H1 (cell line): Measurements from ENCODE around the gene TRIM6. TPM values are rescaled to one million over a fixed set of nuclear protein-coding genes. Genes with fewer than 3 reads are reported as not detected.

Experiments used
- CEBPB ChIP-seq: IDR thresholded peaks from 2 replicates; pipeline ENCODE4 v1.6.1; 2012; ENCODE audit warnings: low read depth, low read length
- CHD2 ChIP-seq: IDR thresholded peaks from 2 replicates; pipeline ENCODE4 v1.6.1; 2012; ENCODE audit warnings: low read length, improper control_type of control experiment
- JUN ChIP-seq: IDR thresholded peaks from 2 replicates; pipeline ENCODE4 v1.6.1; 2011; ENCODE audit warnings: low read depth, mild to moderate bottlenecking, improper control_type of control experiment, low read length
- SIX5 ChIP-seq: IDR thresholded peaks from 2 replicates; pipeline ENCODE4 v1.6.1; 2011; ENCODE audit warnings: mild to moderate bottlenecking, low read depth, low read length
- SP2 ChIP-seq: IDR thresholded peaks from 2 replicates; pipeline ENCODE4 v1.6.1; 2012; ENCODE audit warnings: mild to moderate bottlenecking, low read length, inconsistent platforms
- polyA plus RNA-seq, 7 experiments: library from polyadenylated mRNA; depleted of rRNA in 3 of 7; stranded (reverse) in 5 of 7; unstranded in 2 of 7; fragments of >200 nt in 5 of 7; fragments of 200-250 nt in 2 of 7; gene quantifications; 1 replicate in 5 of 7; 2 replicates in 1 of 7; 4 replicates in 1 of 7; pipeline versions ENCODE4 v1.2.1 to v1.2.3, GENCODE V29; 2011 to 2013; ENCODE audit warnings: missing spikeins in 2 of 7, mixed read lengths in 2 of 7
- total RNA-seq: library from RNA; stranded (reverse); fragmentation: NEBNext Ultra II Directional; extraction: Animal tissue kit (Norgen Biotek cat#: 25700); gene quantifications from 2 replicates; pipeline ENCODE4 v1.2.1, GENCODE V29; 2021
- TF ChIP-seq, protein P1 (sequence below): fragments of 300-600 bp; sonication (generic); IDR thresholded peaks from 2 replicates; pipeline ENCODE4 v1.7.1; 2012; ENCODE audit warnings: low read length, moderate library complexity, mild to moderate bottlenecking, inconsistent platforms; ENCODE audit not compliant: insufficient replicate concordance

The TRIM6 gene
- total and polyA plus RNA-seq, 2 of the 8 experiments (the other 6 are each of a cell fraction or from before 2014, with no cell fraction given), result 21.6 to 23.3 TPM

GRCh38 chr11:5631969-5632635 lies 35.7 kb downstream of the TRIM6 start (continued):
- TF ChIP-seq, protein P1, sequence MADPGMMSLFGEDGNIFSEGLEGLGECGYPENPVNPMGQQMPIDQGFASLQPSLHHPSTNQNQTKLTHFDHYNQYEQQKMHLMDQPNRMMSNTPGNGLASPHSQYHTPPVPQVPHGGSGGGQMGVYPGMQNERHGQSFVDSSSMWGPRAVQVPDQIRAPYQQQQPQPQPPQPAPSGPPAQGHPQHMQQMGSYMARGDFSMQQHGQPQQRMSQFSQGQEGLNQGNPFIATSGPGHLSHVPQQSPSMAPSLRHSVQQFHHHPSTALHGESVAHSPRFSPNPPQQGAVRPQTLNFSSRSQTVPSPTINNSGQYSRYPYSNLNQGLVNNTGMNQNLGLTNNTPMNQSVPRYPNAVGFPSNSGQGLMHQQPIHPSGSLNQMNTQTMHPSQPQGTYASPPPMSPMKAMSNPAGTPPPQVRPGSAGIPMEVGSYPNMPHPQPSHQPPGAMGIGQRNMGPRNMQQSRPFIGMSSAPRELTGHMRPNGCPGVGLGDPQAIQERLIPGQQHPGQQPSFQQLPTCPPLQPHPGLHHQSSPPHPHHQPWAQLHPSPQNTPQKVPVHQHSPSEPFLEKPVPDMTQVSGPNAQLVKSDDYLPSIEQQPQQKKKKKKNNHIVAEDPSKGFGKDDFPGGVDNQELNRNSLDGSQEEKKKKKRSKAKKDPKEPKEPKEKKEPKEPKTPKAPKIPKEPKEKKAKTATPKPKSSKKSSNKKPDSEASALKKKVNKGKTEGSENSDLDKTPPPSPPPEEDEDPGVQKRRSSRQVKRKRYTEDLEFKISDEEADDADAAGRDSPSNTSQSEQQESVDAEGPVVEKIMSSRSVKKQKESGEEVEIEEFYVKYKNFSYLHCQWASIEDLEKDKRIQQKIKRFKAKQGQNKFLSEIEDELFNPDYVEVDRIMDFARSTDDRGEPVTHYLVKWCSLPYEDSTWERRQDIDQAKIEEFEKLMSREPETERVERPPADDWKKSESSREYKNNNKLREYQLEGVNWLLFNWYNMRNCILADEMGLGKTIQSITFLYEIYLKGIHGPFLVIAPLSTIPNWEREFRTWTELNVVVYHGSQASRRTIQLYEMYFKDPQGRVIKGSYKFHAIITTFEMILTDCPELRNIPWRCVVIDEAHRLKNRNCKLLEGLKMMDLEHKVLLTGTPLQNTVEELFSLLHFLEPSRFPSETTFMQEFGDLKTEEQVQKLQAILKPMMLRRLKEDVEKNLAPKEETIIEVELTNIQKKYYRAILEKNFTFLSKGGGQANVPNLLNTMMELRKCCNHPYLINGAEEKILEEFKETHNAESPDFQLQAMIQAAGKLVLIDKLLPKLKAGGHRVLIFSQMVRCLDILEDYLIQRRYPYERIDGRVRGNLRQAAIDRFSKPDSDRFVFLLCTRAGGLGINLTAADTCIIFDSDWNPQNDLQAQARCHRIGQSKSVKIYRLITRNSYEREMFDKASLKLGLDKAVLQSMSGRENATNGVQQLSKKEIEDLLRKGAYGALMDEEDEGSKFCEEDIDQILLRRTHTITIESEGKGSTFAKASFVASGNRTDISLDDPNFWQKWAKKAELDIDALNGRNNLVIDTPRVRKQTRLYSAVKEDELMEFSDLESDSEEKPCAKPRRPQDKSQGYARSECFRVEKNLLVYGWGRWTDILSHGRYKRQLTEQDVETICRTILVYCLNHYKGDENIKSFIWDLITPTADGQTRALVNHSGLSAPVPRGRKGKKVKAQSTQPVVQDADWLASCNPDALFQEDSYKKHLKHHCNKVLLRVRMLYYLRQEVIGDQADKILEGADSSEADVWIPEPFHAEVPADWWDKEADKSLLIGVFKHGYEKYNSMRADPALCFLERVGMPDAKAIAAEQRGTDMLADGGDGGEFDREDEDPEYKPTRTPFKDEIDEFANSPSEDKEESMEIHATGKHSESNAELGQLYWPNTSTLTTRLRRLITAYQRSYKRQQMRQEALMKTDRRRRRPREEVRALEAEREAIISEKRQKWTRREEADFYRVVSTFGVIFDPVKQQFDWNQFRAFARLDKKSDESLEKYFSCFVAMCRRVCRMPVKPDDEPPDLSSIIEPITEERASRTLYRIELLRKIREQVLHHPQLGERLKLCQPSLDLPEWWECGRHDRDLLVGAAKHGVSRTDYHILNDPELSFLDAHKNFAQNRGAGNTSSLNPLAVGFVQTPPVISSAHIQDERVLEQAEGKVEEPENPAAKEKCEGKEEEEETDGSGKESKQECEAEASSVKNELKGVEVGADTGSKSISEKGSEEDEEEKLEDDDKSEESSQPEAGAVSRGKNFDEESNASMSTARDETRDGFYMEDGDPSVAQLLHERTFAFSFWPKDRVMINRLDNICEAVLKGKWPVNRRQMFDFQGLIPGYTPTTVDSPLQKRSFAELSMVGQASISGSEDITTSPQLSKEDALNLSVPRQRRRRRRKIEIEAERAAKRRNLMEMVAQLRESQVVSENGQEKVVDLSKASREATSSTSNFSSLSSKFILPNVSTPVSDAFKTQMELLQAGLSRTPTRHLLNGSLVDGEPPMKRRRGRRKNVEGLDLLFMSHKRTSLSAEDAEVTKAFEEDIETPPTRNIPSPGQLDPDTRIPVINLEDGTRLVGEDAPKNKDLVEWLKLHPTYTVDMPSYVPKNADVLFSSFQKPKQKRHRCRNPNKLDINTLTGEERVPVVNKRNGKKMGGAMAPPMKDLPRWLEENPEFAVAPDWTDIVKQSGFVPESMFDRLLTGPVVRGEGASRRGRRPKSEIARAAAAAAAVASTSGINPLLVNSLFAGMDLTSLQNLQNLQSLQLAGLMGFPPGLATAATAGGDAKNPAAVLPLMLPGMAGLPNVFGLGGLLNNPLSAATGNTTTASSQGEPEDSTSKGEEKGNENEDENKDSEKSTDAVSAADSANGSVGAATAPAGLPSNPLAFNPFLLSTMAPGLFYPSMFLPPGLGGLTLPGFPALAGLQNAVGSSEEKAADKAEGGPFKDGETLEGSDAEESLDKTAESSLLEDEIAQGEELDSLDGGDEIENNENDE, result no peak
- TF ChIP-seq JUN, result no peak
- TF ChIP-seq SP2, result no peak
- no peak for TF ChIP-seq SIX5
- TF ChIP-seq CEBPB, result no peak
- no peak for TF ChIP-seq CHD2
